Mucosa of stomach (tissue), 1 donor: ENCODE data around the gene ZNF467.

Experiments
- H3K27me3 ChIP-seq: one replicate; pipeline ENCODE4 v1.7.0; 2013; ENCODE audit warnings: mild to moderate bottlenecking, low read length; ENCODE audit not compliant: control insufficient read depth, insufficient read depth
- H3K36me3 ChIP-seq: one replicate; pipeline ENCODE4 v1.7.0; 2013; ENCODE audit warnings: low read length; ENCODE audit not compliant: control insufficient read depth, insufficient read depth
- H3K4me1 ChIP-seq: one replicate; pipeline ENCODE4 v1.7.0; 2013; ENCODE audit warnings: mild to moderate bottlenecking, low read length; ENCODE audit not compliant: control insufficient read depth, insufficient read depth
- H3K4me3 ChIP-seq: one replicate; pipeline ENCODE4 v1.7.0; 2013; ENCODE audit warnings: low read length
- H3K9ac ChIP-seq: one replicate; pipeline ENCODE4 v1.7.0; 2013; ENCODE audit warnings: mild to moderate bottlenecking, low read length, moderate library complexity
- H3K9me3 ChIP-seq: one replicate; pipeline ENCODE4 v1.7.0; 2013; ENCODE audit warnings: mild to moderate bottlenecking, low read length, moderate library complexity; ENCODE audit not compliant: control insufficient read depth
- donor health status: Pancreatic carcinoma.

ZNF467 gene

DNA sequence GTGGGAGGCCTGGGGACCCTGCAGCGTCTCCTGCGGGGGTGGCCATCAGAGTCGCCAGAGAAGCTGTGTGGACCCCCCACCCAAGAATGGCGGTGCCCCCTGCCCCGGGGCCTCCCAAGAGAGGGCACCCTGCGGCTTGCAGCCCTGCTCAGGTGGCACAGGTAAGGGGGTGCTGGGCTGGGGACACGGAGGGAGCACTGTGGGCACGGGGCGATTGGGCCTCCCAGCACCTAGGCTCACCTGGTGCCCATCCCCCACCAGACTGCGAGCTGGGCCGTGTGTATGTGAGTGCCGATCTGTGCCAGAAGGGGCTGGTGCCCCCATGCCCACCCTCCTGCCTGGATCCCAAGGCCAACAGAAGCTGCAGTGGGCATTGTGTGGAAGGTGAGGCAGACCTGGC, 29.6 kb upstream of the ZNF467 start:
- no peaks in the 10 kb centered on the region for H3K9me3 ChIP-seq
- no peaks in the 10 kb centered on the region for H3K36me3 ChIP-seq
- no peak overlapping the region for H3K9ac ChIP-seq
- H3K4me3 ChIP-seq: no peak overlapping the region
- H3K4me1 ChIP-seq: no peaks in the 10 kb centered on the region
- no peaks in the 10 kb centered on the region for H3K27me3 ChIP-seq

- H3K36me3 ChIP-seq: no peaks in the 10 kb centered on the region
- no peak overlapping the region for H3K9ac ChIP-seq
- no peaks in the 10 kb centered on the region for H3K9me3 ChIP-seq
- no peaks in the 10 kb centered on the region for H3K4me1 ChIP-seq
- no peaks in the 10 kb centered on the region for H3K27me3 ChIP-seq
- no peak overlapping the region for H3K4me3 ChIP-seq
These were observed 28.4 kb upstream of the ZNF467 start for GRCh38 chr7:149801816-149802215.

- Histone ChIP-seq H3K9ac (no peak overlapping the region), H3K9me3 (no peaks in the 10 kb centered on the region), H3K36me3 (no peaks in the 10 kb centered on the region), H3K4me1 (no peaks in the 10 kb centered on the region), H3K4me3 (no peak overlapping the region), H3K27me3 (no peaks in the 10 kb centered on the region)
These were observed 27.7 kb upstream of the ZNF467 start for GRCh38 chr7:149801002-149801566.

DNA sequence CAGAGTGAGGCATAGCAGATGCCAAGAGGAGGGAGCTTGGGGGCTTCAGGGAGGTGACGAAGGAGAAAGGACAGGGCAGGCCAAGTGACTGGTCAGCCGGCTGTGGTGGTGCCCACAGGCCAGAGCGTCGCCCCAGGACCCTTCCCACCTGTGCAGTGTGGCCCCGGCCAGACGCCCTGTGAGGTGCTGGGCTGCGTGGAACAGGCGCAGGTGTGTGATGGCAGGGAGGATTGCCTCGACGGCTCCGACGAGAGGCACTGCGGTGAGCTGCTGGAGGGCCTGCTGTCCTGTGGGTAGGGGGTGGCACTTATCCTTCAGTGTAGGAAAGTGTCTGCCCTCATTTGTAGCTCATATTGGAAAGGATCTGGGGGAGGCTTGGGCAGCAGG, 26.8 kb upstream of the ZNF467 start:
- no peaks in the 10 kb centered on the region for H3K36me3 ChIP-seq
- no peak overlapping the region for H3K9ac ChIP-seq
- H3K4me3 ChIP-seq: no peak overlapping the region
- H3K4me1 ChIP-seq: no peaks in the 10 kb centered on the region
- no peaks in the 10 kb centered on the region for H3K9me3 ChIP-seq
- H3K27me3 ChIP-seq: no peaks in the 10 kb centered on the region

GRCh38 chr7:149799397-149800168, 26.2 kb upstream of the ZNF467 start:
- Histone ChIP-seq H3K36me3 (no peaks in the 10 kb centered on the region), H3K9ac (no peak overlapping the region), H3K9me3 (no peaks in the 10 kb centered on the region), H3K27me3 (no peaks in the 10 kb centered on the region), H3K4me3 (no peak overlapping the region), H3K4me1 (no peaks in the 10 kb centered on the region)

GRCh38 chr7:149797771-149798170, 24.4 kb upstream of the ZNF467 start:
- Histone ChIP-seq H3K27me3 (no peaks in the 10 kb centered on the region), H3K9ac (no peak overlapping the region), H3K4me3 (no peak overlapping the region), H3K9me3 (no peaks in the 10 kb centered on the region), H3K36me3 (no peaks in the 10 kb centered on the region), H3K4me1 (no peaks in the 10 kb centered on the region)

- no peaks in the 10 kb centered on the region for H3K36me3 ChIP-seq
- H3K9me3 ChIP-seq: no peaks in the 10 kb centered on the region
- H3K4me3 ChIP-seq: no peak overlapping the region
- no peaks in the 10 kb centered on the region for H3K4me1 ChIP-seq
- no peak overlapping the region for H3K9ac ChIP-seq
- H3K27me3 ChIP-seq: peaks cover 3% of the 10 kb centered on the region
These were observed 23.0 kb upstream of the ZNF467 start for GRCh38 chr7:149796287-149796860.

DNA sequence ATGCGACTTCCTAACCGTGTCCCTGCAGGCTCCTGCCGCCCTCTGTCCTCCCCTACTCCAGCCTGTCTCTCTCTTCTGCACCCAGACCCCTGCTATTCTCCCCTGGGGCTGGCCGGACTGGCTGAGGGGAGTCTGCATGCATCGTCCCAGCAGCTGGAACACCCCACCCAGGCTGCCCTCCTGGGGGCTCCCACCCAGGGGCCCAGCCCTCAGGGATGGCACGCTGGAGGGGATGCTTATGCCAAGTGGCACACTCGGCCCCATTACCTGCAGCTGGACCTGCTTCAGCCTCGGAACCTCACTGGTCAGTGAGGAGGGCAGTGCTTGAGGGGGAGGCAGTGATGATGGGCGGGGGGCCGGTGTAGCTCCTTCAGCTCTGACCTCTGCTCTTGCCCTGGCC, 21.7 kb upstream of the ZNF467 start:
- H3K4me3 ChIP-seq: no peak overlapping the region
- no peak overlapping the region for H3K9ac ChIP-seq
- H3K27me3 ChIP-seq: peaks cover 16% of the 10 kb centered on the region
- no peaks in the 10 kb centered on the region for H3K36me3 ChIP-seq
- H3K4me1 ChIP-seq: no peaks in the 10 kb centered on the region
- no peaks in the 10 kb centered on the region for H3K9me3 ChIP-seq

- Histone ChIP-seq H3K9ac (no peak overlapping the region), H3K9me3 (no peaks in the 10 kb centered on the region), H3K36me3 (no peaks in the 10 kb centered on the region), H3K4me3 (no peak overlapping the region), H3K27me3 (peaks cover 20% of the 10 kb centered on the region), H3K4me1 (no peaks in the 10 kb centered on the region)
These were observed 21.3 kb upstream of the ZNF467 start for GRCh38 chr7:149794661-149795060.

GRCh38 chr7:149793261-149793660, 19.9 kb upstream of the ZNF467 start:
- H3K9ac ChIP-seq: no peak overlapping the region
- H3K36me3 ChIP-seq: no peaks in the 10 kb centered on the region
- peaks cover 30% of the 10 kb centered on the region for H3K27me3 ChIP-seq
- H3K4me1 ChIP-seq: no peaks in the 10 kb centered on the region
- H3K9me3 ChIP-seq: no peaks in the 10 kb centered on the region
- H3K4me3 ChIP-seq: no peak overlapping the region

DNA sequence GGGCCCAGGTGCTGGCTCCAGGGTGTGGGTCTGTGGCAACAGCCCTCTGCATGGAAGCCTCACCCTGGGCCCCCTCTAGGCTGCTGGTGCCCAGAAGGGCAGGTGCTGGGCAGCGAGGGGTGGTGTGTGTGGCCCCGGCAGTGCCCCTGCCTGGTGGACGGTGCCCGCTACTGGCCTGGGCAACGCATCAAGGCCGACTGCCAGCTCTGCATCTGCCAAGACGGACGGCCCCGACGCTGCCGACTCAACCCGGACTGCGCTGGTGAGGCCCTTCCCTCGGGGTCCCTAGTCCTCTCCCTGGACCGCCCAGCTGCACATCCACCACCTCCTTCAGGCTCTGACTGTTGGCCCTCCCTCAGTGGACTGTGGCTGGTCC, 18.8 kb upstream of the ZNF467 start:
- peaks cover 10% of the 10 kb centered on the region for H3K4me1 ChIP-seq
- H3K27me3 ChIP-seq: peaks cover 39% of the 10 kb centered on the region
- H3K9me3 ChIP-seq: no peaks in the 10 kb centered on the region
- no peaks in the 10 kb centered on the region for H3K36me3 ChIP-seq
- H3K9ac ChIP-seq: no peak overlapping the region
- no peak overlapping the region for H3K4me3 ChIP-seq

DNA sequence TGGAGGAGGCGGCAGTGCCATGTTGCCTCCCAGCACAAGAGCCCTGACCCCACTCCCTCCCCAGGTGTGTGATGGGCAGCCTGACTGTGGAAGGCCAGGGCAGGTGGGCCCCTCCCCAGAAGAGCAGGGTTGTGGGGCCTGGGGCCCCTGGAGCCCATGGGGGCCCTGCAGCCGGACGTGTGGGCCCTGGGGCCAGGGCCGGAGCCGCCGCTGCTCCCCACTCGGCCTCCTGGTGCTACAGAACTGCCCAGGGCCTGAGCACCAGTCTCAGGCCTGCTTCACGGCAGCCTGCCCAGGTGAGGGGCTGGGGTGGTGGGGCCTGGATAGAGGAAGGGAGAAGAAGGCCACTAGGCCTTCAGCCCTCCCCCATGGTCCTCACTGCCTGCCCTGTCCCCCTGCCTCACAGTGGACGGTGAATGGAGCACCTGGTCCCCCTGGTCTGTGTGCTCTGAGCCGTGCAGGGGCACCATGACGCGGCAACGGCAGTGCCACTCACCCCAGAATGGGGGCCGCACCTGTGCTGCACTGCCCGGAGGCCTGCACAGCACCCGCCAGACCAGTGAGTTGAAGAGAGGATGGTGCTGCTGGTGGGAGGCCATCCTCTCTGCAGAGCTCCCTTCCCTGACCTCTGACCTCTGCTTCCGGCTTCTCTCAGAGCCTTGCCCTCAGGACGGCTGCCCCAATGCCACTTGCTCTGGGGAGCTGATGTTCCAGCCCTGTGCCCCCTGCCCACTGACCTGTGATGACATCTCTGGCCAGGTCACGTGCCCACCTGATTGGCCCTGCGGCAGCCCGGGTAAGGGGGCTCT, 18.2 kb upstream of the ZNF467 start:
- H3K27me3 ChIP-seq: peaks cover 40% of the 10 kb centered on the region

More for the DNA sequence above, 18.2 kb upstream of the ZNF467 start:
- H3K36me3 ChIP-seq: no peaks in the 10 kb centered on the region
- H3K4me3 ChIP-seq: no peak overlapping the region
- no peaks in the 10 kb centered on the region for H3K9me3 ChIP-seq
- H3K9ac ChIP-seq: no peak overlapping the region
- peaks cover 10% of the 10 kb centered on the region for H3K4me1 ChIP-seq
